Loucy (cell line): ENCODE results near the gene CETN2.

Experiments used
- H2AFZ ChIP-seq: fragments of 200-600 bp; sonication (generic); 2 replicates; pipeline ENCODE4 v1.6.0; 2016; ENCODE audit warnings: antibody characterized with exemption, mild to moderate bottlenecking, low read length, moderate library complexity
- H3F3A ChIP-seq: fragments of 200-600 bp; 2 replicates; pipeline ENCODE4 v1.6.0; 2016; ENCODE audit warnings: antibody characterized with exemption, low read depth, mild to moderate bottlenecking
- H3K27me3 ChIP-seq: fragments of 200-600 bp; sonication (generic); 2 replicates; pipeline ENCODE4 v1.6.1; 2014; ENCODE audit warnings: low read length, mild to moderate bottlenecking; ENCODE audit not compliant: insufficient read depth, poor library complexity, severe bottlenecking
- H3K36me3 ChIP-seq: fragments of 200-600 bp; sonication (generic); 2 replicates; pipeline ENCODE4 v1.6.1; 2016; ENCODE audit warnings: low read length; ENCODE audit not compliant: insufficient read depth
- H3K4me1 ChIP-seq: fragments of 200-600 bp; sonication (generic); 2 replicates; pipeline ENCODE4 v1.5.1; 2014; ENCODE audit warnings: low read length, mild to moderate bottlenecking; ENCODE audit not compliant: insufficient read depth, poor library complexity, severe bottlenecking
- H3K4me2 ChIP-seq: fragments of 200-600 bp; sonication (generic); 2 replicates; pipeline ENCODE4 v1.6.0; 2014; ENCODE audit warnings: antibody characterized with exemption, low read length, low read depth, mild to moderate bottlenecking; ENCODE audit not compliant: poor library complexity, severe bottlenecking
- H3K4me3 ChIP-seq: fragments of 200-600 bp; sonication (generic); 2 replicates; pipeline ENCODE4 v1.5.1; 2014; ENCODE audit warnings: low read length, mild to moderate bottlenecking, mixed read lengths; ENCODE audit not compliant: poor library complexity, severe bottlenecking
- H3K79me2 ChIP-seq: fragments of 200-600 bp; sonication (generic); 2 replicates; pipeline ENCODE4 v1.6.1; 2014; ENCODE audit warnings: low read length; ENCODE audit not compliant: insufficient read depth
- H3K9ac ChIP-seq: fragments of 200-600 bp; sonication (generic); 2 replicates; pipeline ENCODE4 v1.6.0; 2014; ENCODE audit warnings: mild to moderate bottlenecking, low read depth, low read length, moderate library complexity; ENCODE audit not compliant: poor library complexity, severe bottlenecking
- H3K9me2 ChIP-seq: fragments of 200-600 bp; sonication (generic); replicated peaks from 2 replicates; pipeline ENCODE4 v1.6.1; 2016; ENCODE audit warnings: low read depth, low read length, mixed read lengths
- H3K9me3 ChIP-seq: fragments of 200-600 bp; sonication (generic); 2 replicates; pipeline ENCODE4 v1.6.1; 2014; ENCODE audit warnings: mild to moderate bottlenecking, antibody characterized with exemption, low read length, low read depth; ENCODE audit not compliant: insufficient read depth
- H4K20me1 ChIP-seq: fragments of 200-600 bp; sonication (generic); 2 replicates; pipeline ENCODE4 v1.6.0; 2014; ENCODE audit warnings: antibody characterized with exemption, low read length, mild to moderate bottlenecking; ENCODE audit not compliant: insufficient read depth, poor library complexity, severe bottlenecking
- EZH2phosphoT487 ChIP-seq: fragments of 200-600 bp; IDR thresholded peaks from 2 replicates; pipeline ENCODE4 v1.6.1; 2018; ENCODE audit warnings: antibody characterized with exemption, mild to moderate bottlenecking, moderate library complexity, borderline replicate concordance
- TF ChIP-seq, protein P1 (sequence below): fragments of 200-600 bp; sonication (generic); conservative IDR thresholded peaks from 2 replicates; pipeline ENCODE4 v1.5.1; 2014; ENCODE audit warnings: mild to moderate bottlenecking, antibody characterized with exemption, low read length

Gene CETN2

DNA sequence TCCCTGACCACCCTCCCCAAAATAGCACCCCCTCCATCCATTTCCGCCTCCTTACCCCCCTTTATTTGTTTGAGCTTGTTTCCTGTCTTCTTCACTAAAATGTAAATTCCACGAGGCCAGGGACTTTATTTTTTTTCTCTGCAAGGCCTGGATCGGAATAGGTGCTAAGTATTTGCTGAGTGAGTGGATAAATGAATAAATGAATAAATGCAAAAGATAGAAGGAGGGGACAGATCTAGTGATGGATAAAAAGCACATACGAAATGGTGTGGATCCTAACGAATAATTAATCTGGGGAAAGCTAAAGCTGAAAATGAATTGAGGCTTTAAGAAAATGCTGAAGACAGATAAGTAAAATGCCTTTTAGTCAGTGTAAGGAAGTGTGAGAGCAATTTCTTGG, 12.2 kb downstream of the CETN2 start:
- Histone ChIP-seq H4K20me1 (no peaks in the 10 kb centered on the region), H3K36me3 (no peaks in the 10 kb centered on the region), H3K79me2 (no peaks in the 10 kb centered on the region), H3F3A (no peaks in the 10 kb centered on the region), H3K9me2 (no peaks in the 10 kb centered on the region), H3K27me3 (no peaks in the 10 kb centered on the region), H3K9ac (no peak overlapping the region), H3K9me3 (no peaks in the 10 kb centered on the region), H3K4me3 (no peak overlapping the region), H3K4me2 (no peak overlapping the region), H2AFZ (no peak overlapping the region), H3K4me1 (peaks cover 18% of the 10 kb centered on the region)
- TF ChIP-seq, protein P1, sequence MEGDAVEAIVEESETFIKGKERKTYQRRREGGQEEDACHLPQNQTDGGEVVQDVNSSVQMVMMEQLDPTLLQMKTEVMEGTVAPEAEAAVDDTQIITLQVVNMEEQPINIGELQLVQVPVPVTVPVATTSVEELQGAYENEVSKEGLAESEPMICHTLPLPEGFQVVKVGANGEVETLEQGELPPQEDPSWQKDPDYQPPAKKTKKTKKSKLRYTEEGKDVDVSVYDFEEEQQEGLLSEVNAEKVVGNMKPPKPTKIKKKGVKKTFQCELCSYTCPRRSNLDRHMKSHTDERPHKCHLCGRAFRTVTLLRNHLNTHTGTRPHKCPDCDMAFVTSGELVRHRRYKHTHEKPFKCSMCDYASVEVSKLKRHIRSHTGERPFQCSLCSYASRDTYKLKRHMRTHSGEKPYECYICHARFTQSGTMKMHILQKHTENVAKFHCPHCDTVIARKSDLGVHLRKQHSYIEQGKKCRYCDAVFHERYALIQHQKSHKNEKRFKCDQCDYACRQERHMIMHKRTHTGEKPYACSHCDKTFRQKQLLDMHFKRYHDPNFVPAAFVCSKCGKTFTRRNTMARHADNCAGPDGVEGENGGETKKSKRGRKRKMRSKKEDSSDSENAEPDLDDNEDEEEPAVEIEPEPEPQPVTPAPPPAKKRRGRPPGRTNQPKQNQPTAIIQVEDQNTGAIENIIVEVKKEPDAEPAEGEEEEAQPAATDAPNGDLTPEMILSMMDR, result no peak
- no peak for TF ChIP-seq EZH2phosphoT487

DNA sequence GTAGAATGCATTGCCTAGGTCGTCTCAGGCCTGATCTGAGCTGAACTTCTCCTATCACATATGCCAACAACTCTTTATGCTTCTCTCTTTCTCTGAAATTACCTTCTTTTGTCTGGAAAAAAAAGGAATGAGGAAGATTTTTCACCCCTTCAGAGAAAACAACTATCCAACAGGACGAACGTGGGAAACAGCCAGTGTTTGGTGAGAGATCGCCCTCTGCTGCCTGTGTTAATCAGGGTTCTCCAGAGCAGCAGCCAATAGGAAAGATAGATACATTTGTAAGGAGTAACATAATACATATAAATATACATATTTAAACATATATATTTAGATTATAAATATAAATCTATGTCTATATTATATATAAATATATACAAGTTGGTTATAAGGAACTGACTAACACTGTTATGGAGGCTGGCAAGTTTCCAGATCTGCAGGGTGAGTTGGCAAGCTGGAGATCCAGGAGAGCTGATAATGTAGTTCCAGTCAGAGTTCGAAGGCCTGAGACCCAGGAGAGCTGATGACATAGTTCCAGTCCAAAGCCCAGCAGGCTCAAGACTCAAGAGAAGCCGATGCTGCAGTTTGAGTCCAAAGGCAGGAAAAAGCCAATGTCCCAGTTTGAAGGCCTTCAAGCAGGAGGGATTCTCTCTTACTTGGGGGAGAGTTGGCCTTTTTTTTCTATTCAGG, 13.3 kb downstream of the CETN2 start:
- Histone ChIP-seq H3K9me2 (no peaks in the 10 kb centered on the region), H3K79me2 (no peaks in the 10 kb centered on the region), H3K4me1 (peaks cover 27% of the 10 kb centered on the region), H3K4me3 (peak overlapping the region; percentile 39), H3F3A (no peaks in the 10 kb centered on the region), H2AFZ (peak overlapping the region; percentile 84), H3K4me2 (peak overlapping the region; percentile 29), H4K20me1 (no peaks in the 10 kb centered on the region), H3K27me3 (no peaks in the 10 kb centered on the region), H3K36me3 (no peaks in the 10 kb centered on the region), H3K9me3 (no peaks in the 10 kb centered on the region), H3K9ac (no peak overlapping the region)
- TF ChIP-seq, protein P1, result peak; percentile 62
- TF ChIP-seq EZH2phosphoT487, result no peak

GRCh38 chrX:152814048-152814447, 16.5 kb downstream of the CETN2 start:
- H3K79me2 ChIP-seq, result no peaks in the 10 kb centered on the region
- H3K4me2 ChIP-seq, result peak overlapping the region; percentile 85
- no peaks in the 10 kb centered on the region for H3F3A ChIP-seq
- peak overlapping the region; percentile 62 for H3K9ac ChIP-seq
- peak overlapping the region; percentile 69 for H2AFZ ChIP-seq
- no peaks in the 10 kb centered on the region for H3K27me3 ChIP-seq
- peaks cover 31% of the 10 kb centered on the region for H3K4me1 ChIP-seq
- H3K9me2 ChIP-seq, result no peaks in the 10 kb centered on the region
- H3K9me3 ChIP-seq, result no peaks in the 10 kb centered on the region
- H3K4me3 ChIP-seq, result peak overlapping the region; percentile 71
- TF ChIP-seq, protein P1, result no peak
- no peak for TF ChIP-seq EZH2phosphoT487
- H3K36me3 ChIP-seq, result no peaks in the 10 kb centered on the region
- H4K20me1 ChIP-seq, result no peaks in the 10 kb centered on the region
